OCI-LY7 (cell line): ENCODE data around the gene SLX4IP.

ENCODE experiments used
- EZH2phosphoT487 ChIP-seq: fragments of 200-600 bp; sonication (generic); IDR thresholded peaks from 2 replicates; pipeline ENCODE4 v1.6.1; 2018; ENCODE audit warnings: low read depth, borderline replicate concordance, mild to moderate bottlenecking, mixed run types, antibody characterized with exemption, low read length, moderate library complexity, mixed read lengths
- TF ChIP-seq, protein P1 (sequence below): fragments of 200-600 bp; sonication (generic); conservative IDR thresholded peaks from 2 replicates; pipeline ENCODE4 v1.5.1; 2014; ENCODE audit warnings: mild to moderate bottlenecking, antibody characterized with exemption, low read length, moderate library complexity, mixed read lengths

DNA sequence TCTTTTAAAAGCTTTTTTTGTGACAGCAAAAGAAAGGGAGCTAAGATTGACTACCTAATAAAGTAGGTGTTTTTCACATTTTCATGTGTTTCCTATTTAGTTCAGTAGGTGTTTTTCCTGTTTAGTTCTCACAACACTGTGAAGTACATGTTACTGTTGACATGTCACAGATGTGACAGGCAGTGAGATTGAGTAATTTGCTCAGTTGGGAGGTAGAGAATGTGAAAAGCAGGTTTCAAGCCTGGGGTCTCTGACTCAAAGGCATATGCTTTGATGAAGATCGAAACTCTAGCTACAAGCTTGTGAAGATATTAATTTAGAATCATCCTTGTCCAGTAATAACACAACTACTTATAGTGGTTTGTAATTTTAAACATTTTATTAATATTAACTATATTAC lies 43.1 kb downstream of the SLX4IP start:
- no peak for TF ChIP-seq EZH2phosphoT487
- TF ChIP-seq, protein P1, sequence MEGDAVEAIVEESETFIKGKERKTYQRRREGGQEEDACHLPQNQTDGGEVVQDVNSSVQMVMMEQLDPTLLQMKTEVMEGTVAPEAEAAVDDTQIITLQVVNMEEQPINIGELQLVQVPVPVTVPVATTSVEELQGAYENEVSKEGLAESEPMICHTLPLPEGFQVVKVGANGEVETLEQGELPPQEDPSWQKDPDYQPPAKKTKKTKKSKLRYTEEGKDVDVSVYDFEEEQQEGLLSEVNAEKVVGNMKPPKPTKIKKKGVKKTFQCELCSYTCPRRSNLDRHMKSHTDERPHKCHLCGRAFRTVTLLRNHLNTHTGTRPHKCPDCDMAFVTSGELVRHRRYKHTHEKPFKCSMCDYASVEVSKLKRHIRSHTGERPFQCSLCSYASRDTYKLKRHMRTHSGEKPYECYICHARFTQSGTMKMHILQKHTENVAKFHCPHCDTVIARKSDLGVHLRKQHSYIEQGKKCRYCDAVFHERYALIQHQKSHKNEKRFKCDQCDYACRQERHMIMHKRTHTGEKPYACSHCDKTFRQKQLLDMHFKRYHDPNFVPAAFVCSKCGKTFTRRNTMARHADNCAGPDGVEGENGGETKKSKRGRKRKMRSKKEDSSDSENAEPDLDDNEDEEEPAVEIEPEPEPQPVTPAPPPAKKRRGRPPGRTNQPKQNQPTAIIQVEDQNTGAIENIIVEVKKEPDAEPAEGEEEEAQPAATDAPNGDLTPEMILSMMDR = no peak
